ENCODE measurements around the gene CRIM1. TPM values are rescaled to one million over a fixed set of nuclear protein-coding genes. Genes with fewer than 3 reads are reported as not detected.

Gene CRIM1
- total RNA-seq, 1 experiment from 2014 or later = 27.6 TPM

GRCh38 chr2:36486521-36487044 is 131.0 kb downstream of the CRIM1 start:
- no peak overlapping the region for H3K18ac ChIP-seq (ENCODE audit: insufficient read length, low read depth, low read length)
- no peak overlapping the region for H3K9ac ChIP-seq (ENCODE audit: extremely low read depth, insufficient read length, low read length)
- no peak overlapping the region for H2BK5ac ChIP-seq (ENCODE audit: insufficient read length, low read length)
- no peak overlapping the region for H3K4me2 ChIP-seq (ENCODE audit: insufficient read depth, insufficient read length, low read length)
- H3T11ph ChIP-seq (ENCODE audit: low read length) = no peak overlapping the region
- peaks cover 2% of the 10 kb centered on the region; the same call in 1 of the 2 replicates for H3K4me1 ChIP-seq (ENCODE audit: insufficient read depth, low read length)
- Mint-ChIP-seq H3K4me1 (peaks cover 3 to 13% of the 10 kb centered on the region in 2 experiments; a peak in 3 of 4 replicates), H3K9me3 (no peaks in the 10 kb centered on the region; a peak in 1 of 5 replicates), H3K27ac (peak overlapping the region in 2 of 3 experiments; percentile 68 to 82; a peak in 3 of 7 replicates), H3K4me3 (no peak overlapping the region), H3K27me3 (ENCODE audit: low read depth) (no peaks in the 10 kb centered on the region), H3K36me3 (ENCODE audit: insufficient read depth in 1 of 3, low read depth in 3 of 3) (peaks cover 0 to 25% (median 6%) of the 10 kb centered on the region in 3 experiments; a peak in 4 of 7 replicates)
- H4K8ac ChIP-seq (replicated peaks; ENCODE audit: insufficient read length, low read depth, low read length) = no peak overlapping the region
- no peak overlapping the region for H4K91ac ChIP-seq (ENCODE audit: insufficient read length, low read depth, low read length)
- H3K4ac ChIP-seq (ENCODE audit: low read depth, low read length) = no peak overlapping the region
- H3K14ac ChIP-seq (ENCODE audit: insufficient read depth, low read length) = no peak overlapping the region
- no peaks in the 10 kb centered on the region for H3K79me2 ChIP-seq (ENCODE audit: insufficient read depth, low read length)
- H2BK12ac ChIP-seq (ENCODE audit: insufficient read length, low read depth, low read length) = no peak overlapping the region
- H2AK5ac ChIP-seq (ENCODE audit: insufficient read length, low read length) = no peak overlapping the region
- H4K5ac ChIP-seq (ENCODE audit: insufficient read length, low read depth, low read length) = no peak overlapping the region
- H2BK15ac ChIP-seq (ENCODE audit: low read depth, low read length) = no peak overlapping the region
- H3K56ac ChIP-seq (ENCODE audit: insufficient read length, low read depth, low read length) = no peak overlapping the region
- WGBS (ENCODE audit: extremely low coverage, insufficient read length, low lambda C conversion rate) = no CpG with 5 or more reads among the region's 1 CpG
- H3K23ac ChIP-seq (ENCODE audit: insufficient read length, low read depth, low read length) = no peak overlapping the region
- DNase-seq = no peak
- peaks cover 4% of the 10 kb centered on the region for H3K79me1 ChIP-seq (ENCODE audit: insufficient read depth, low read depth, low read length, poor library complexity, severe bottlenecking)
- no peak overlapping the region for H2BK120ac ChIP-seq (ENCODE audit: low read depth, low read length, poor library complexity, severe bottlenecking)
- H2BK20ac ChIP-seq (ENCODE audit: low read depth, low read length, poor library complexity, severe bottlenecking) = no peak overlapping the region
- H3K27me3 ChIP-seq (ENCODE audit: insufficient read depth, low read length) = no peaks in the 10 kb centered on the region
- H3K27ac ChIP-seq (ENCODE audit: insufficient read length, low read depth, low read length) = no peak overlapping the region
- H3K9me3 ChIP-seq (ENCODE audit: control insufficient read depth, low read depth, low read length) = no peaks in the 10 kb centered on the region
- H4K20me1 ChIP-seq (ENCODE audit: control insufficient read depth, insufficient read depth, insufficient read length) = no peaks in the 10 kb centered on the region
- H3K23me2 ChIP-seq (ENCODE audit: insufficient read length, low read depth, low read length, poor library complexity, severe bottlenecking) = no peaks in the 10 kb centered on the region
- no peak overlapping the region for H2AFZ ChIP-seq (ENCODE audit: low read length)
- TF ChIP-seq CTCF (conservative IDR thresholded peaks at IDR 0.05) = no peak
